Uterus (tissue), 4 donors: ENCODE results near the gene SNAI1. TPM values are rescaled to one million over a fixed set of nuclear protein-coding genes. Genes with fewer than 3 reads are reported as not detected.

Experiments used
- DNase-seq, 2 donors: peaks; one replicate each; pipeline ENCODE4 v3.0.0-alpha.2; 2019 to 2020
- H3K27ac ChIP-seq, 2 donors: fragments of 200-600 bp; sonication (generic); 1 replicate in 1 of 2; 2 replicates in 1 of 2; pipeline ENCODE4 v1.5.1; 2016 to 2018
- H3K27me3 ChIP-seq, 2 donors: fragments of 200-600 bp; sonication (generic); one replicate each; pipeline ENCODE4 v1.5.1; 2018 to 2019; ENCODE audit warnings: control low read depth in 1 of 2
- H3K36me3 ChIP-seq, 2 donors: fragments of 200-600 bp; sonication (generic); one replicate each; pipeline ENCODE4 v1.5.1; 2019; ENCODE audit warnings: control low read depth in 1 of 2
- H3K4me1 ChIP-seq, 2 donors: fragments of 200-600 bp; sonication (generic); one replicate each; pipeline ENCODE4 v1.5.1; 2018 to 2019; ENCODE audit warnings: control low read depth in 1 of 2
- H3K4me3 ChIP-seq, 2 donors: fragments of 200-600 bp; sonication (generic); 1 replicate in 1 of 2; 2 replicates in 1 of 2; pipeline ENCODE4 v1.5.1; 2018 to 2019; ENCODE audit warnings: mild to moderate bottlenecking in 1 of 2
- H3K9me3 ChIP-seq, 2 donors: fragments of 200-600 bp; sonication (generic); one replicate each; pipeline ENCODE4 v1.5.1; 2019; ENCODE audit warnings: control low read depth in 1 of 2
- CTCF ChIP-seq, 4 experiments: fragments of 200-600 bp in 2 of 4; fragments of 450-650 bp in 2 of 4; sonication (generic) in 2 of 4; IDR thresholded peaks; one replicate each; pipeline ENCODE4 v1.5.1; 2016 to 2019; ENCODE audit warnings: antibody characterized with exemption in 4 of 4, mild to moderate bottlenecking in 2 of 4, moderate library complexity in 1 of 4
- POLR2A ChIP-seq, 2 donors: fragments of 450-650 bp; IDR thresholded peaks; one replicate each; pipeline ENCODE4 v1.6.1; 2016; ENCODE audit warnings: antibody characterized with exemption in 2 of 2, mild to moderate bottlenecking in 1 of 2, moderate library complexity in 1 of 2
- intact Hi-C: fragments of 100-400 bp; cut with DNase I; formaldehyde crosslinking; loops from one replicate; pipeline ENCODE4 v1.15.1; 2023; ENCODE audit warnings: low total_unique reads
- total RNA-seq, 4 donors: library from RNA; depleted of rRNA in 3 of 4; stranded (reverse); fragments of >200 nt in 3 of 4; gene quantifications; one replicate each; pipeline versions ENCODE4 v1.1.0 to v1.2.4, GENCODE V29; 2014 to 2023
- donor health status: DM: yes; HTN: yes; CAD: no.

The SNAI1 gene
- total RNA-seq, 4 donors from 2014 or later, result 1.0 to 15.4 (median 4.5) TPM

GRCh38 chr20:50029083-50029696, 46.4 kb downstream of the SNAI1 start:
- no peak overlapping the region for H3K27ac ChIP-seq
- peaks cover 0 to 10% of the 10 kb centered on the region in 2 donors for H3K4me1 ChIP-seq
- no peaks in the 10 kb centered on the region for H3K9me3 ChIP-seq
- no peak for DNase-seq
- intact Hi-C loops, result no loop called here
- H3K4me3 ChIP-seq, result no peak overlapping the region
- TF ChIP-seq POLR2A (IDR thresholded peaks at IDR 0.05), result no peak
- H3K36me3 ChIP-seq, result no peaks in the 10 kb centered on the region
- no peaks in the 10 kb centered on the region for H3K27me3 ChIP-seq

- peak overlapping the region in 1 of 2 donors; percentile 24 for H3K27ac ChIP-seq
- peak; percentile 47 to 61 for DNase-seq
- intact Hi-C loops, result no loop called here
- no peak overlapping the region for H3K4me3 ChIP-seq
- peaks cover 0 to 12% of the 10 kb centered on the region in 2 donors for H3K4me1 ChIP-seq
- no peaks in the 10 kb centered on the region for H3K27me3 ChIP-seq
- no peaks in the 10 kb centered on the region for H3K9me3 ChIP-seq
- no peak for TF ChIP-seq POLR2A (IDR thresholded peaks at IDR 0.05)
- TF ChIP-seq CTCF (IDR thresholded peaks at IDR 0.05), result no peak
- no peaks in the 10 kb centered on the region for H3K36me3 ChIP-seq
These were observed 47.1 kb downstream of the SNAI1 start for GRCh38 chr20:50029697-50030461.

- no peaks in the 10 kb centered on the region for H3K9me3 ChIP-seq
- intact Hi-C loops, result no loop called here
- H3K36me3 ChIP-seq, result no peaks in the 10 kb centered on the region
- H3K4me3 ChIP-seq, result no peak overlapping the region
- H3K27me3 ChIP-seq, result no peaks in the 10 kb centered on the region
- TF ChIP-seq CTCF (IDR thresholded peaks at IDR 0.05) (no peak), POLR2A (IDR thresholded peaks at IDR 0.05) (no peak)
- DNase-seq, result no peak
- H3K4me1 ChIP-seq, result peaks cover 0 to 12% of the 10 kb centered on the region in 2 donors
- no peak overlapping the region for H3K27ac ChIP-seq
These were observed 50.3 kb downstream of the SNAI1 start for GRCh38 chr20:50032955-50033666.

GRCh38 chr20:50034567-50035180, 51.9 kb downstream of the SNAI1 start:
- Histone ChIP-seq H3K27ac (no peak overlapping the region), H3K36me3 (no peaks in the 10 kb centered on the region), H3K4me3 (no peak overlapping the region), H3K9me3 (no peaks in the 10 kb centered on the region), H3K4me1 (peaks cover 0 to 12% of the 10 kb centered on the region in 2 donors), H3K27me3 (no peaks in the 10 kb centered on the region)
- TF ChIP-seq CTCF (IDR thresholded peaks at IDR 0.05), result no peak
- no peak for TF ChIP-seq POLR2A (IDR thresholded peaks at IDR 0.05)
- peak in 1 of 2 donors; percentile 31 for DNase-seq
- intact Hi-C loops, result no loop called here

GRCh38 chr20:50036703-50037102, 53.9 kb downstream of the SNAI1 start:
- no peaks in the 10 kb centered on the region for H3K27me3 ChIP-seq
- no peaks in the 10 kb centered on the region for H3K36me3 ChIP-seq
- peaks cover 0 to 3% of the 10 kb centered on the region in 2 donors for H3K4me1 ChIP-seq
- no peak overlapping the region for H3K27ac ChIP-seq
- TF ChIP-seq POLR2A (IDR thresholded peaks at IDR 0.05), result no peak
- DNase-seq, result no peak
- intact Hi-C loops, result no loop called here
- no peaks in the 10 kb centered on the region for H3K9me3 ChIP-seq
- H3K4me3 ChIP-seq, result no peak overlapping the region
